Cardiac septum (tissue), 1 donor: ENCODE data around the gene DNAH11. TPM values are rescaled to one million over a fixed set of nuclear protein-coding genes. Genes with fewer than 3 reads are reported as not detected.

Source experiments
- DNase-seq: peaks from one replicate; pipeline ENCODE4 v3.0.0-alpha.2; 2020; ENCODE audit warnings: low spot score
- intact Hi-C: fragments of 100-400 bp; cut with DNase I; formaldehyde crosslinking; loops from one replicate; pipeline ENCODE4 v1.14.0; 2022
- total RNA-seq: library from RNA; stranded (reverse); fragmentation: NEBNext Ultra II Directional; extraction: Animal tissue kit (Norgen Biotek cat#: 25700); gene quantifications from one replicate; pipeline ENCODE4 v1.2.1, GENCODE V29; 2021
- donor health status: DM: no; HTN: no; CAD: no.

DNAH11 gene
- total RNA-seq, 1 donor from 2014 or later = 0.51 TPM

GRCh38 chr7:21605008-21605585 is 62.3 kb downstream of the DNAH11 start:
- no peak for DNase-seq
- intact Hi-C loops = no loop called here

GRCh38 chr7:21608465-21608864 is 65.6 kb downstream of the DNAH11 start:
- intact Hi-C loops = no loop called here
- no peak for DNase-seq

GRCh38 chr7:21611129-21611528 is 68.3 kb downstream of the DNAH11 start:
- DNase-seq = no peak
- intact Hi-C loops = no loop called here

GRCh38 chr7:21616091-21616490 is 73.3 kb downstream of the DNAH11 start:
- no peak for DNase-seq
- intact Hi-C loops = no loop called here

- DNase-seq = no peak
- intact Hi-C loops = no loop called here
These were observed 74.1 kb downstream of the DNAH11 start for GRCh38 chr7:21616796-21617436.

- intact Hi-C loops = no loop called here
- DNase-seq = no peak
These were observed 74.7 kb downstream of the DNAH11 start for GRCh38 chr7:21617513-21617912.

- intact Hi-C loops = no loop called here
These were observed 75.1 kb downstream of the DNAH11 start for GRCh38 chr7:21617916-21618390.

GRCh38 chr7:21618706-21619105 is 75.9 kb downstream of the DNAH11 start:
- intact Hi-C loops = no loop called here
- DNase-seq = no peak

More at GRCh38 chr7:21617916-21618390, 75.1 kb downstream of the DNAH11 start:
- no peak for DNase-seq

- intact Hi-C loops = no loop called here
These were observed 77.2 kb downstream of the DNAH11 start for GRCh38 chr7:21620054-21620453.

GRCh38 chr7:21624320-21624719 is 81.5 kb downstream of the DNAH11 start:
- no peak for DNase-seq
- intact Hi-C loops = no loop called here

More at GRCh38 chr7:21620054-21620453, 77.2 kb downstream of the DNAH11 start:
- no peak for DNase-seq

- no peak for DNase-seq
- intact Hi-C loops = no loop called here
These were observed 93.9 kb downstream of the DNAH11 start for GRCh38 chr7:21636694-21637093.

GRCh38 chr7:21639206-21639868 is 96.5 kb downstream of the DNAH11 start:
- intact Hi-C loops = no loop called here
- DNase-seq = no peak

GRCh38 chr7:21640105-21640504 is 97.3 kb downstream of the DNAH11 start:
- intact Hi-C loops = no loop called here

GRCh38 chr7:21641546-21641945 is 98.7 kb downstream of the DNAH11 start:
- no peak for DNase-seq
- intact Hi-C loops = no loop called here

More at GRCh38 chr7:21640105-21640504, 97.3 kb downstream of the DNAH11 start:
- no peak for DNase-seq

GRCh38 chr7:21642422-21642821 is 99.6 kb downstream of the DNAH11 start:
- intact Hi-C loops = no loop called here
- no peak for DNase-seq

- intact Hi-C loops = no loop called here
- DNase-seq = no peak
These were observed 108.9 kb downstream of the DNAH11 start for GRCh38 chr7:21651697-21652096.

- intact Hi-C loops = no loop called here
- no peak for DNase-seq
These were observed 110.8 kb downstream of the DNAH11 start for GRCh38 chr7:21653623-21654022.

GRCh38 chr7:21656081-21656480 is 113.2 kb downstream of the DNAH11 start:
- intact Hi-C loops = no loop called here
- DNase-seq = no peak

GRCh38 chr7:21656796-21657195 is 114.0 kb downstream of the DNAH11 start:
- no peak for DNase-seq
- intact Hi-C loops = no loop called here

GRCh38 chr7:21670496-21670895 is 127.7 kb downstream of the DNAH11 start:
- DNase-seq = no peak

GRCh38 chr7:21671859-21672258 is 129.0 kb downstream of the DNAH11 start:
- no peak for DNase-seq
- intact Hi-C loops = no loop called here

More at GRCh38 chr7:21670496-21670895, 127.7 kb downstream of the DNAH11 start:
- intact Hi-C loops = no loop called here
